Activated CD8-positive, alpha-beta memory T cell treated with anti-CD3 and anti-CD28 coated beads for 24 hours (primary cell): Measurements from ENCODE around the gene HSP90B1.
A peak's percentile ranks its signal among the peaks of the same experiment; 100 is the strongest.

Experiments used
- DNase-seq: peaks from one replicate; pipeline ENCODE4 v3.0.0-alpha.2; 2020

HSP90B1 gene

DNA sequence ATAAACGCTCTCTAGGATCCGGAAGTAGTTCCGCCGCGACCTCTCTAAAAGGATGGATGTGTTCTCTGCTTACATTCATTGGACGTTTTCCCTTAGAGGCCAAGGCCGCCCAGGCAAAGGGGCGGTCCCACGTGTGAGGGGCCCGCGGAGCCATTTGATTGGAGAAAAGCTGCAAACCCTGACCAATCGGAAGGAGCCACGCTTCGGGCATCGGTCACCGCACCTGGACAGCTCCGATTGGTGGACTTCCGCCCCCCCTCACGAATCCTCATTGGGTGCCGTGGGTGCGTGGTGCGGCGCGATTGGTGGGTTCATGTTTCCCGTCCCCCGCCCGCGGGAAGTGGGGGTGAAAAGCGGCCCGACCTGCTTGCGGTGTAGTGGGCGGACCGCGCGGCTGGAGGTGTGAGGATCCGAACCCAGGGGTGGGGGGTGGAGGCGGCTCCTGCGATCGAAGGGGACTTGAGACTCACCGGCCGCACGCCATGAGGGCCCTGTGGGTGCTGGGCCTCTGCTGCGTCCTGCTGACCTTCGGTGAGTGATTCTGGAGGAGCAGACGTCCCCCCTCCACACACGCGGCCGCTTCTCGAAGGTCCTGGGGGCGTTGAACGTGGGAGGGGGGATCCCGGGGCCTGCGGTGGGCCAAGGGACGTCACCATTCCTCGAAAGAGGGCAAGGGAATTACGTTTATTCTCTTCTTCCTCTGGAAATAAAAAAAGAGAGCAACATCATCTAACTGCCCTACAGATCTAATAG, at the start of gene HSP90B1:
TSS of gene HSP90B1 (plus strand) at position 377 of the 753 bp plus-strand sequence. CDS start at position 483, 106 bp downstream.
- peak; percentile 99 for DNase-seq

DNA sequence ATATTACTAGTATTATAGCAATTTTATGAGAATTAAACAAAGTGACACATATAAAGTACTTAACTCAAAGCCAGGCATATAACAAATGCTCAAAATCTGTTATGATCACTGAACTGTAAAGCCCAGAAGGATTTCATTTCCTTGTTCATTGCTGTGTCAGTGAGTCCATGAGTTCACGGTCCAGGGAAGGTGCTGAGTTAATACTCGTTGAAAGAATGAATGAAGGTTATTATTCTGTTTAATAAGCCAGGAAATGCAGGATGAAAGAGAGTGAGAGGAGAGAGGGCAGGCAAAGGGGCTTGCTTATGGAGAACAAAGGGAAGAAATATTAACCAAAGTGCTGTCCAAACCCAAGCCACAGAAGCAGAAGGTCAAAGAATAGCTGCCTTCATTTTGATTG, 48.9 kb upstream of the HSP90B1 start:
- no peak for DNase-seq

DNA sequence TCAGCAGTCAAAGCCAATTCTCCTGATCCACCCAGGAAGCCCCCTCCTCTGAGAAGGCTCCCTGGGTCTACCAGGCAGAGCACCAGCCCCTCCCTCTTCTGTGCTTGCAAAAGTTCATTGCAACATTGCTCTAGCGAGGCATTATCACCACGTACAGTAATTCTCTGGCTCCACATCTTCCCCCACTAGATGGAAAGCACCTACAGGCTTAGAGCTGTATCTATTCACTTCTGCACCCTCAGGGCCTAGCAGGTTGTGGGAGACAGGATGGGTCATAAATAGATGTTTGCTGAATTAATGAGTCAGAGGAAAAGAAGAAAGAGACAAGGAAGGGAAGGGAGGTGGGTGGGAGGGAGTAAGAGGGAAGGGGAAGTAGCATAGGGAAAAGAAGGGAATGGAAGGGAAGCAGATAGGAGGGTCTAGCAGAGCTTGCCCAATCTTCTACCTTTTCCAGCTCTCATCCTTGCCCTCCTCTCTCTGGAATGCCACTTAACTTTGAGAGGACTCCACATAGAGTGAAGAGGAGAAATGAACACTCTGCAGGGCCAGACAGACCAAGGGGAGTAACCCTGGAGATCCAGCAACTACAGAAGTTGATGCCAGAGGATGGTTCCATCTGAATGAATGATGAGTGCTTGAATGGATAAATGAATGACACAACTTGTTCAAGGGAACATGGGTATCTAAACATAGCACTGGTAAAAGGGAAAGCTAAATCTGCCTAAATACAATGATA, 47.2 kb upstream of the HSP90B1 start:
- DNase-seq, result no peak

DNA sequence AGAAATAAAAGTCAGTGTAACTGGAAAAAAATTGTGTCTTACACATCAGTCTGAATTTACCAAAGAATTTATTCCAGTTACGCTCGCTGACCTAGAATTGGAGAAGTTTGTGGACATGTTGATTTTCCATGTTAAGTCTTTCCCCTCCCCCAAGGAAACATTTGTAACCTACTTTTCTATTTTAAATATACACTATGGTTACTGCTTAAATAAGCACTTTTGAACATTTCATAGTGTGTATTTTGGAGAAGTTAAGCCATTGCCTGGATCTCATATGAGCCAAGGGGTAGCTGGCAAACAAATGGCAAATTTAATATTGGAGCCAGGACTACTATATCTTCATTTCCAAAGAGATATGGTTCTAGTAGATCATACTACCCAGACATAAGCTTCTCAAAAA, 46.3 kb upstream of the HSP90B1 start:
- DNase-seq, result no peak

DNA sequence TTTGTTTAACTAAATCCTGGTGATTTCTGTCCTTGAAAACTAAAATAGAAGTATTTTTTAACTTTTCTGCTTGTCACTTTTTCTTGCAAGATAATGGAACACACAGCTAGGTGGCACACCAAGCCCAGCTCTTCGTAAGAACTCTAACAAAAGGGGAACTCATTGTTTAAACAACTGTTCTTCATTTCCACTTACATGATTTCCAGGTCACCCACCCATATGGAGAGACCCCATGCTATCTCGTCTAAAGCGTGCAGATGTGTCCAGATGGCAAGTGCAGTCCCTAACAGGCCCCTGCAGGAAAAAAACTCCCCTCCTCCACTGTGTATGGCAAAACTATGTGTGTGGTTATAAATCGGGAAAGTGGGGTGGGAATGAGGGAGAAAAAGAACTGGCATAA, 45.9 kb upstream of the HSP90B1 start:
- no peak for DNase-seq

DNA sequence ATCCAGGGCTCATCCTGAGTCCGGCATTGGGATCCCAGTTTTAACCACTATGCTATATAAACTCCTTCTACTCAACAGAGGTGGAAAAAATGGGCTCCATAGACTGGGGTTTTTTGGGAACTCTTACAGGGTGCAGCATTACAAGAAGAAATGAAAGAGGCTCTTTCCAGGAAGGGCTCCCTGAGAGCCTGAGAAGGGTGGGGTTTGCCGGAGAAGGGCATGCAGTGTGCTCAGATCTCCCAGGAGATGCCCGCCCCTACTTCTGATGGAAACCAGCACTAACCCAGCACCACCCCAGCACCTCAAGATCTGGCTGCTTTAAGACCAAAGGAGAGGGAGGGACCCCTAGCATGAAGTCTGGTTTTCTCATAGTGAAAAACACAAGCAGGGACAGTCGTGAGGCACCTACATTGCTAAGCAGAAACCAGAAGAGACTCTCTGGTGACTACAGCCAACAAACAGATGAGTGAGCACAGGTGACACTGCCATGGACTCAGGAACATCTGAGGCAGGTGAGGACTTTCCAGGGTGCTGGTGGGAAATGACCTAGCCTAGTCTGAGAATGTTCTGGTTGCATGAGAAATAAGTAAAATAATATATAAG, 43.9 kb upstream of the HSP90B1 start:
- no peak for DNase-seq

DNA sequence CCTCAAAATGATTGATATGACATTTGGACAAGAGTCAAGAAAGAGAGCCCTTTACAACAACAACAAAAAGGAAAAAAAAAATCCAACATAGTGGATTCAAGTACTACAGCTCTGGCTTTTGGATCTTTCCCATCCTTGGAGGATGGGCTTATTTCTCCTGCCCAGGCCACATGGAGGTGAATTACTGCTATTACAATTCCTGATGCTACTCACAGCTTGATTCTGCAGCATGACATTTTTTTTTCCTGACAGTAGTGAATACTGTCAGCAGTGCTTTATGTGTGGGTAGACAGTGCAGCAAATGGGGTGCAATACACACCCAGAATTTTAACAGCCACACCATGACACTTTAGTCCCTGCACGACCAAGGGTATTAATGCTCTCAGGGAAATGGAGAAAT, 42.5 kb upstream of the HSP90B1 start:
- DNase-seq, result no peak

DNA sequence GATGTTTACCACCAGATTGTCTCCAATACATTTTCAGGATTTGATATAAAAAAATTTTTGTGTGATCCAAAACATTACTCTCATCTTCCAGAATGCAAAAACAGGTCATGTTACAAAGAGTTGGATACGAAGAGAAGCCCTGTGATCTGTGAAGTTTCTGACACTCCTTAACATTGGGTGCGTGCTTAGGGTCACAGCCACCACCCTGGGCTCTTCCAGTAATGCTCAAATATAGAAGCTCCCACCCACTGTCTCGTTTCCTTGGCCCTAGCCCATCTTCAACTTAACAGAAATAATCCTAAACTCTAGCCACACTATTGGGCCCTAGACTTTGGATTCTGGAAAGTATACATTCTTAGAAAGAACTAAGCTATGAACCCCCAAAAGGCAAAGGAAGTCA, 32.9 kb upstream of the HSP90B1 start:
- no peak for DNase-seq

DNA sequence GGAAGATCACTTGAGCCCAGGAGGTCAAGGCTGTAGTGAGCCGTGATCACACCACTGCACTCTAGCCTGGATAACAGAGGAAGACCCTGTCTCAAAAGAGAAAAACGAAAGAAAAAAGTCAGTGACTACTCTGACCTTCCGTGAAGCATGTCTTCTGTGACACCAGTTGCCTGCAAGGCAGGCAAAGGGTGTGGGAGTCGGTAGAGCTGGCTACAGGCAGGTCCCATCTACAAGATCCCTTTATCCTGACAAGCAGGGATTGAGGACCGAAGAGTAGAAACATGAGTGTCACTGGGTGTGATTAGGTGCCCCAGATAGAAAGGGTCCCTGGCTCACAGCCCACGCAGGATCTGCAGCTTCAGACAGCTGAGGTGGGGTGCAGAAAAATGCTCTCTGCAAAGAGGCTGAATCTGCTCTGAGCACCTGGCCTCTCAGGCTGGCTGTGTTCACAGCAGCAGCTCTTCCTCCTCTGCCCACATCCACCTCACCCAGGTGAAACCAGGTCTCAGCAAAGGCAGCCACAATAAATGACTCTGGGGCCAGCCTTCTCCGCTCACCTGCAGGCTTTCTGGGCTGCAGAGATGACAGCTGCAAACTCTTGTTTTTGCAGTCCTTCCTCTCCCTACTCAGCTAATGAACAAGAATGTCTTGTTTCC, 28.6 kb upstream of the HSP90B1 start:
- no peak for DNase-seq

DNA sequence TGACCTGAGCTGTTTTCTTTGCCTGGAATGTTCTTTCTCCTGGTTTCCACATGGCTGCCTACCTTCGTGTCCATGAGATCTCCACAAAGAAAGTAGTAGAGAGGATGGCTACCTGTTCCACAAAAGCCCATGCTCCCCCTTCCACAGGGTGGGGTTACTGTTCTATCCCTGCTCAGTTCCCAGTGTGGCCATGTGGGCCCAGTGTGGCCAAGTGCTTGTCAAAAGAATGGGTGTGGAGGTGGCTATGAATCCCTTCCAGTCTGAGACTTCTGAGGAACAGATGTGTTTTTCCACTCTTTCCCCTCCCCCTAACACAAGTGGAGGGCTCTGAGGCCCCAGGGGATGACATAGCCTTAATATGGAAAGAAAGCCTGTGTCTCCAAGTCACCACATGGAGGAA, 26.2 kb upstream of the HSP90B1 start:
- no peak for DNase-seq

DNA sequence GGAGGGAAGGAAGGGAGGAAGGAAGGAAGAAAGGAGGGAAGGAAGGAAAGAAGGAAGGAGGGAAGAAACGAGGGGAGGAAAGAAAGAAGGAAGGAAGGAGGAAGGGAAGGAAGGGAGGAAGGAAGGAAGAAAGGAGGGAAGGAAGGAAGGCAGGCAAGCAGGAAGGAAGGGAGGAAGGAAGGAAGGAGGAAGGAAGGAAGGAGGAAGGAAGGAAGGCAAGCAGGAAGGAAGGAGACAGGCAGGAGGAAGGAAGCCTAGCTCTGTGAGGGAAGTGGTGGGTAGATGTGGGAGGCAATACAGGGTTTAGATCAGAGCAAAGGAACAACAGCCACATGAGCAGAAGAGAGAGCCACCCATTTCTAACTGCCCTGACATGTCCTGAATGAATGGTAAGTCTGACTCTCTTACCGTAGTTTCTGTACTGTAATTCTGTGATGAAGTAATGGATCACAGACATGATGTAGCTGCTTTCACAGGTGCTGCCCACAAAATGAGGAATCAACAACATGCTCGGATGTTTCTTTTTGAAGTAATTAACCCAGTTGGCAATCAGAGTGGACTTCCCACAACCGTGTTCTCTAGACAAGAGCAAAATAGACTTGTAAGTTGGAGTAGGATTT, 24.4 kb upstream of the HSP90B1 start:
- DNase-seq, result no peak

DNA sequence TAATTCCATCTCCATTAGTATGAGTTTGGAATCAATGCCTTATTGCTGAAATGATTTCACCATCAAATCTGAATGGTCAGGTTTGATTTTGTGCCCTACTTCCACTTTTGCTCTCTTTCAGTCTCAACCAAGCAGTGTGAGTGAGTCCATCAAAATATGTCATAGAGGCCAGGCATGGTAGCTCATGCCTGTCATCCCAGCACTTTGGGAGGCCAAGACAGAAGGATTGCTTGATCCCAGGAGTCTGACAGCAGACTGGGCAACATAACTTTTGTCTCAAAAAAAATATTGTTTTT, 22.0 kb upstream of the HSP90B1 start:
- no peak for DNase-seq

DNA sequence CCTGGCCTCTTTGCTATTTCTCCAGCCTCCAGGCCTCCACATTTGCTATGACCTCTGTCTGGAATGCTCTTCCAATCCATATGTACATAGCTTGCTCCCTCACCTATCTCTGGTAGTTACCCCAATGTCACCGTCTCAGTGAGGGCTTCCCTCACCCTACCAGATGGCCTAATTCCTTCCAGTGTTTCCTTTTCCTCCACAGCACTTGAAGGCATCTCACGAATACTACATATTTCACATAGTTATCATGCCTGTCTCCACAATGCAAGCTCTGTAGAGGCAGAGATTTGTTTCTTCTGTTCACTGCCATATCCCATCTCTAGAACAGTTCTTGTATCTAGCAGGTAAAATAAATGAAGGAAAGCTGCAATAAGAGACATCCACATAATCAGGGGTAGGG, 21.3 kb upstream of the HSP90B1 start:
- DNase-seq, result no peak

DNA sequence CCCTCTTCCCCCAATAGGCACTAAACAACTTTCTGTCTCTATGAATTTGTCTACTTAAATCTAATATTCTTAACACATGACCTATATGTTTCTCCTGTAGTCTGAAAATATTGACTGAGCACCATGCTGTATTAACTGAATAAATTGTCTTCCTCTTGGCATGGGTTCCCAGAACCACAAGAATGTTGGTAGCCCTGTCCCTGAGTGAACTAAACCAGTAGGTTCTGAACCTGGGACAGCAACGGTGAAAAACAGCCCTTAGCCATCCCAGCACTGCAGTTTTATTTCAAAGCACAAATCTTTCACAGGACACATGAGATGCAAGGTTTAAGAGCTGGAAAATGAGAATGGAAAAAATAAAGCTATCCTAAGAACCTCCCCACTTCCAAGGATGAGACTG, 20.4 kb upstream of the HSP90B1 start:
- no peak for DNase-seq

DNA sequence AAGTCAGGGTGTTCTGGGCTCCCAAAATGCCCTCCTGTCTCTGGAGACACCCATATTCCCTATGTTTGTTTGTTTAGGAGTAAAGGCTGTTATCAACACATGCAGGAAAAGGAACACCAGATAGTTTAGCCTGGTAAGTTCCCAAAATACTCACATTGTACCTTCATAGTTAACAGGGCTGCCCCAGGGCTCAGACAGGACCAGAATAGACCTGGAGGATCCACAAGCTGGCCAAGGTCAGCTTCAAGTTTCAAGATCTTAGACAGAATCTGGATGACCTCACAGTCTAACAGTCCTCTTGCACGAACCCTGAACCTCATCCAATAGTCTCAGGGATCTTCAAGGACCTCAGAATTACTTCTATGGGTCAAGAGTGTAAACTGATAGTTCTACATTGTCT, 18.1 kb upstream of the HSP90B1 start:
- DNase-seq, result no peak

DNA sequence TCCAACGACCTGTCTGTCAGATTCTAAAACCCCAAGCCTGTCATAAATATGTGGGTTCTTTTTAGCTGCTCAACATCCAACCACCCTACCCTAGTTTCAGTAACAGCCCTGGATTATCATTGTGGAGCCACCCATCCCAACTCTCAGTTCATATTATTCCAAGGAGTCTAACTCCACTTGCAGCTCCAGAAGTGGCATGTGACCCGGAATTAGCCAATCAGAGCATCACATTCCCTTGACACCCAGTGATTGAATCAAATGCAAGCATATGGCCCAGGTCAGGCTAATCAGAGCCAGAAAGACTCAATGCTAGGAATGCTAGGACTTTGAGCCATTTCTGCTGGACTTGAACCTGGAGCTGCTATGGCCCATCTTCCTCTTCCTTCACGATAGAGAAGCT, 17.1 kb upstream of the HSP90B1 start:
- DNase-seq, result no peak

DNA sequence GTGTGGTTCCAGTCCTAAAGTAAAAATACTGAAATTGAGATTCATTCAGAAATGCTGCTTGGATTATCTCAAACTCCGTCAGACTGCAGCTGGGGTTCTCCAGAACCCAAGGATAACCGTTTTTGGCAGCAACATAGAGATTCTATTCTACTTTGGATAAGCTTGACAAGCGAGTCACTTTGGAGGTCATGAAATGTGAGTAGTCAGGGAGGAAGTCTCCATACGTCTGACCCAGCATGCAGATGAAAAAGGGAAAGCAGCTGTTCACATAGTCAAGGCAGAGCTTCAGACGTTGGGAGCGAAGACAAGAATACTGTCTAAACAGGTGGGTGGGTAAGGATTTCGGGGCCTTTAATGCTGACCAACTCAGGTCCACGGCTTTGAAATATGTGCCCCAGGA, 14.9 kb upstream of the HSP90B1 start:
- no peak for DNase-seq

DNA sequence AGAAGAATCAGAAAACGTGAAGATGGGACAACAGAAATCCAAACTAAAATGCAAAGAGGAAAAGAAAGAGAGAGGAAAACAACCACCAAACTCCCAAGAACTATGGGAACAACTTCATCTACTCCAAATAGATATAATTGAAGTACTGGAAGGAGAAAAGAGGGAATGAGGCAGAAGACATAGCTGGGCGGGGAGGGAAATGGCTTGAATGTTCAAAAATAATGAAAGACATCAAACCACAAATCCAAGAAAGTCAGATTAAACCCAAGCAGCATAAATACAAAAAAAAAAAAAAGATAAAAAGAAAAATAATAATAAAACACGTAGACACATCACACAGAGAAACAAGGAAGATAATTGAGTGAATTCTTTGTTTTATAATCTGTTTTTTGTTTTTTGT, 12.3 kb upstream of the HSP90B1 start:
- DNase-seq, result no peak

DNA sequence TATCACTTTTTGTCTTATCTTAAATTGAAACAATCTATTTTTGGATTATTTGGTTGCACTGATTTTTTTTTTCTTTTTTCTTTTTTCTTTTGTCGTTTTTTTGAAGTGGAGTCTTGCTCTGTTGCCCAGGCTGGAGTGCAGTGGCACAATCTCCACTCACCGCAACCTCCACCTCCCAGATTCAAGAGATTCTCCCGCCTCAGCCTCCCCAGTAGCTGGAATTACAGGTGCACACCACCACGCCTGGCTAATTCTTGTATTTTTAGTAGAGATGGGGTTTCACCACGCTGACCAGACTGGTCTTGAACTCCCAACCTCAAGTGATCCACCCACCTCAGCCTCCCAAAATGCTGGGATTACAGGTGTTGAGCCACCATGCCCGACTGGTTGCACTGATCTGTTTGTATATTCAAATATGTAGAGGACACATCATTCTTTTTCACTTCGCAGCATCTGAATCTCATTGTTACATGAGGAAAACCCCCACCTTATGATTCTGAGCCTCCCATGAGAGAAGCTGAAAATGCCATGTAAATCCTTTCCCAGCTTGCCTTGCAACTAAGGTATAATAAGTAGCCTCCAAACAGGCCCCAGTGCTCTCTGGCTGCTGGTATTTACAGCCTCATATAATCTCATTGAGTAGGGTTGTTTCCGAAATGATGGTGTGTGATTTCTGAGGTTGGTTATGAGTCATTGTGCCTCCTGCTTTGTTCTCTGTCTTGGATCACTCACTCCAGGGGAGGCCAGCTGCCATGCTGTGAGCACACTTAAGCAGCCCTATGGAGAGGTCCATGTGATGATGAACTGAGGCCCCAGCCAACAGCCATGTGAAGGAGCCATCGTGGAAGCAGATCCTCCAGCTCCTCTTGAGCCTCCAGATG, 5.2 kb upstream of the HSP90B1 start:
- DNase-seq, result peak; percentile 76

DNA sequence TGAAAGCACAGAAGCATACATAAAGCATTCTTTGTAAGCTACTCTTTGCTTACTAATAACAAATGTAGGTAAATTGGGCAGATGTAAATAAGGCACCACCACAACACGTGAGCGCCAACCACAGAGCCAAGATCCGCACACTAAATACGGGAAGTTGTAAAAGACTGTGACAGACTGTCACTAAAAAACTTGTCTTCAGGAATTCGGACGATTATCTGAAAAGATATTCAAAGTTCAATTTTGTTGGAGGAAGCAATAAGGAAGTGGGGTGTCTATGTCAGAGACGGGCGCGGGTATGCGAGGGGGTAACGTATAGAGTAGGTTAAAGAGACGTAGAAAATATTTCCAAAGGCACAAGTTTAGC, 1.5 kb upstream of the HSP90B1 start:
- DNase-seq, result peak; percentile 75

DNA sequence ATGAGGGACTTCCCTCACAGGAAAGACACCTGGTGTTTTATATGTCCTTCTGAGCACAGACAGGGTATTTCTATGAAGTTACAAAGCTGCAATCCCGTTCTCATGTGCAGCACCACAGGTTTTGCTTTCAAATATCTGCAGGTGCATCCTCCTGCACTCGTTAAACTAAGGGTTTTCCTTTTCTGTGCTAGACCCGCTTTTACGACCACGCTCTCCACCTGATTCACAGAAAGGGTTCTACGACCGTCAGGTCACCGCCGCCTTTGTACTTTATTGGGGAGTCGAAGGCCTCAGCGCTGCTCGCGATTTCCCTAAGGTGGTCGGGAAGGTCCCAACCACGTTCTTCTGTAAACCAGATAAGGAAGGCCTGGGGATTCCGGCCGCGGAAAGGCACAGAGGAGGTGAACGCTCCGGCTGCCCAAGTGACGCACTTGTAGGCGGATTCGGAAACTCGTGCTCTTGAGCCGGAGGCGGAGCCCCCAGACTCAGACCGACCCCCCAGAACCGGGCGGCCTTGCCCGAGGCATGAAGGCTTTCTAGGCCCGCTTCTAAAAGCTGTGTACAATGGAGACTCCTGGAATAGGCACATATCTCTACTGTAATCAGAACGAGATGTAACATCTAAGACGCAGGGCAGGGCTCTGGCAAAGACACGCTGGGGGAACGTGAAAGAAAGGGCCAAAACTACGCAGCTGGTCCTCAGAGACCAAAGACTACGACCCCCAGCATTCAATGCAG, 995 bp upstream of the HSP90B1 start:
- DNase-seq, result peak; percentile 92

DNA sequence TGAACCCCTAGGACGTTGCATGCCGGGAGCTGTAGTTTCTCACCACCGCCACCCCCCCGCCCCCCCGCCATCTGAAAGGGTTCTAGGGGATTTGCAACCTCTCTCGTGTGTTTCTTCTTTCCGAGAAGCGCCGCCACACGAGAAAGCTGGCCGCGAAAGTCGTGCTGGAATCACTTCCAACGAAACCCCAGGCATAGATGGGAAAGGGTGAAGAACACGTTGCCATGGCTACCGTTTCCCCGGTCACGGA, 501 bp upstream of the HSP90B1 start:
- DNase-seq, result no peak
